Ishikawa (cell line): ENCODE measurements around the gene URB1.

Experiments used
- FOXM1 ChIP-seq: IDR thresholded peaks from 2 replicates; pipeline ENCODE4 v1.6.1; 2012; ENCODE audit warnings: low read depth, borderline replicate concordance
- MAX ChIP-seq: IDR thresholded peaks from 2 replicates; pipeline ENCODE4 v1.6.1; 2012
- TCF12 ChIP-seq: IDR thresholded peaks from 2 replicates; pipeline ENCODE4 v1.6.1; 2012; ENCODE audit warnings: low read depth

- TF ChIP-seq FOXM1, result no peak
- no peak for TF ChIP-seq TCF12
- no peak for TF ChIP-seq MAX
These were observed 18.1 kb upstream of the URB1 start for GRCh38 chr21:32410916-32411315.
